Esophagus muscularis mucosa (tissue), 4 donors: ENCODE results near the gene C19orf85. TPM values are rescaled to one million over a fixed set of nuclear protein-coding genes. Genes with fewer than 3 reads are reported as not detected.

Experiments used
- DNase-seq: peaks from one replicate; pipeline ENCODE4 v3.0.0-alpha.2; 2017; ENCODE audit errors: extremely low spot score
- H3K27ac ChIP-seq, 4 donors: fragments of 200-600 bp; sonication (generic); replicated peaks in 1 of 4; 1 replicate in 3 of 4; 2 replicates in 1 of 4; pipeline ENCODE4 v1.5.1; 2016 to 2019; ENCODE audit warnings: mild to moderate bottlenecking in 1 of 4
- H3K27me3 ChIP-seq, 4 donors: fragments of 200-600 bp; sonication (generic); one replicate each; pipeline versions ENCODE4 v1.5.1 to v1.6.0; 2016 to 2019
- H3K36me3 ChIP-seq, 4 donors: fragments of 200-600 bp; sonication (generic); one replicate each; pipeline ENCODE4 v1.5.1; 2016 to 2019
- H3K4me1 ChIP-seq, 4 donors: fragments of 200-600 bp; sonication (generic); one replicate each; pipeline ENCODE4 v1.5.1; 2016 to 2019
- H3K4me3 ChIP-seq, 4 donors: fragments of 200-600 bp; sonication (generic); 1 replicate in 2 of 4; 2 replicates in 2 of 4; pipeline ENCODE4 v1.5.1; 2016 to 2019; ENCODE audit warnings: mild to moderate bottlenecking in 4 of 4, moderate library complexity in 1 of 4
- H3K9me3 ChIP-seq, 4 donors: fragments of 200-600 bp; sonication (generic); 1 replicate in 3 of 4; 2 replicates in 1 of 4; pipeline ENCODE4 v1.5.1; 2016 to 2019
- CTCF ChIP-seq, 3 experiments: fragments of 200-600 bp in 2 of 3; fragments of 450-650 bp in 1 of 3; sonication (generic) in 2 of 3; IDR thresholded peaks; one replicate each; pipeline ENCODE4 v1.5.1; 2017 to 2019; ENCODE audit warnings: antibody characterized with exemption in 3 of 3, mild to moderate bottlenecking in 2 of 3, moderate library complexity in 1 of 3
- EP300 ChIP-seq: sonication (generic); formaldehyde crosslinking; IDR thresholded peaks from one replicate; pipeline ENCODE4 v1.6.1; 2017; ENCODE audit warnings: antibody characterized with exemption
- POLR2A ChIP-seq: fragments of 450-650 bp; IDR thresholded peaks from one replicate; pipeline ENCODE4 v1.6.1; 2017; ENCODE audit warnings: antibody characterized with exemption, moderate library complexity, mild to moderate bottlenecking, low read depth
- POLR2AphosphoS5 ChIP-seq, 2 donors: sonication (generic); formaldehyde crosslinking; IDR thresholded peaks; one replicate each; pipeline ENCODE4 v1.6.1; 2017; ENCODE audit warnings: antibody characterized with exemption in 2 of 2
- WGBS: methylation state at CpG from one replicate; pipeline ENCODE4 v1.1.5; 2018; 5-methylcytosine and 5-hydroxymethylcytosine counted together
- intact Hi-C: fragments of 100-400 bp; cut with DNase I; formaldehyde crosslinking; loops from one replicate; pipeline ENCODE4 v1.15.1; 2023
- total RNA-seq, 4 donors: library from RNA; depleted of rRNA; stranded (reverse); fragments of >200 nt; gene quantifications; one replicate each; pipeline versions ENCODE4 v1.1.0 to v1.2.1, GENCODE V29; 2016

Gene C19orf85
- total RNA-seq, 4 donors from 2014 or later, result not detected

- peak overlapping the region; percentile 58 to 73 (median 66) for H3K4me3 ChIP-seq
Observed at GRCh38 chr19:55483706-55484592, 19.4 kb upstream of the C19orf85 start.

DNA sequence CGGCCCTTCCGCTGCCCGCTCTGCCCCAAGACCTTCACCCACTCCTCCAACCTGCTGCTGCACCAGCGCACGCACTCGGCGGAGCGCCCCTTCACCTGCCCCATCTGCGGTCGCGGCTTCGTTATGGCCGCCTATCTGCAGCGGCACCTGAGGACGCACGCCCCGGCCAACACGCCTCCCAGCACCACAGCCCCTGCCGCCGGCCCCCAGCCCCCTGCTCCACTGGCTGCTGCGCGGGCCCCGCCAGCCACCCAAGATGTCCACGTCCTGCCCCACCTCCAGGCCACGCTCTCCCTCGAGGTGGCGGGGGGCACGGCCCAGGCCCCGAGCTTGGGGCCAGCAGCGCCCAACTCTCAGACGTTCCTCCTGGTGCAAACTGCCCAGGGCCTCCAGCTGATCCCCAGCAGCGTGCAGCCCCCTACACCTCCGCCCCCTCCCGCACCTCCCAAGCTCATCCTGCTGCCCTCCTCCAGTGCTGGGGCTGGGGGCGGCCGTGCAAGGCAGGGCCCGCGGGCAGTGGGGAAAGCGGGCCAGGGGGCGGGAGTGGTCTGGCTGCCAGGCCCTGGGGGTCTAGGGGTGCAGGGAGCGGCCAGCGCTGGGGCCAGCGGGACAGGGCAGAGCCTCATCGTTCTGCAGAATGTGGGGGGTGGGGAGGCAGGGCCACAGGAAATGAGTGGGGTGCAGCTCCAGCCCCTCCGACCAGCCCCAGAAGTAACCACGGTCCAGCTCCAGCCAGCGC lies 18.6 kb upstream of the C19orf85 start:
- Histone ChIP-seq H3K36me3 (peaks cover 18 to 33% (median 27%) of the 10 kb centered on the region in 4 donors), H3K4me1 (peaks cover 52 to 63% (median 55%) of the 10 kb centered on the region in 4 donors), H3K4me3 (no peak overlapping the region), H3K9me3 (no peaks in the 10 kb centered on the region), H3K27ac (no peak overlapping the region), H3K27me3 (no peaks in the 10 kb centered on the region)
- no peak for DNase-seq
- TF ChIP-seq EP300, result no peak
- TF ChIP-seq POLR2A, result no peak
- no peak for TF ChIP-seq POLR2AphosphoS5 (IDR thresholded peaks at IDR 0.05)
- WGBS, result 95% methylated on average over 36 of the region's 47 CpGs
- intact Hi-C loops, result no loop called here

More at GRCh38 chr19:55483706-55484592, 19.4 kb upstream of the C19orf85 start:
- Histone ChIP-seq H3K4me1 (peaks cover 54 to 63% (median 56%) of the 10 kb centered on the region in 4 donors), H3K27ac (peak overlapping the region; percentile 93 to 98 (median 96)), H3K27me3 (no peaks in the 10 kb centered on the region), H3K9me3 (no peaks in the 10 kb centered on the region), H3K36me3 (peaks cover 18 to 33% (median 27%) of the 10 kb centered on the region in 4 donors)
- DNase-seq, result no peak
- no peak for TF ChIP-seq POLR2AphosphoS5 (IDR thresholded peaks at IDR 0.05)
- no peak for TF ChIP-seq CTCF (IDR thresholded peaks at IDR 0.05)
- TF ChIP-seq POLR2A, result no peak
- no peak for TF ChIP-seq EP300
- intact Hi-C loops, result no loop called here
- 79% methylated on average over 21 of the region's 46 CpGs for WGBS

- 92% methylated on average over 33 of the region's 83 CpGs for WGBS
- no peak overlapping the region for H3K27ac ChIP-seq
- no peak for TF ChIP-seq EP300
- TF ChIP-seq POLR2A, result no peak
- no peak for TF ChIP-seq CTCF (IDR thresholded peaks at IDR 0.05)
- no peak for TF ChIP-seq POLR2AphosphoS5 (IDR thresholded peaks at IDR 0.05)
- H3K4me3 ChIP-seq, result no peak overlapping the region
- intact Hi-C loops, result no loop called here
- DNase-seq, result no peak
- H3K36me3 ChIP-seq, result peaks cover 18 to 33% (median 27%) of the 10 kb centered on the region in 4 donors
- peaks cover 52 to 63% (median 55%) of the 10 kb centered on the region in 4 donors for H3K4me1 ChIP-seq
- no peaks in the 10 kb centered on the region for H3K9me3 ChIP-seq
- H3K27me3 ChIP-seq, result no peaks in the 10 kb centered on the region
Observed at GRCh38 chr19:55482156-55482961, 17.8 kb upstream of the C19orf85 start.

DNA sequence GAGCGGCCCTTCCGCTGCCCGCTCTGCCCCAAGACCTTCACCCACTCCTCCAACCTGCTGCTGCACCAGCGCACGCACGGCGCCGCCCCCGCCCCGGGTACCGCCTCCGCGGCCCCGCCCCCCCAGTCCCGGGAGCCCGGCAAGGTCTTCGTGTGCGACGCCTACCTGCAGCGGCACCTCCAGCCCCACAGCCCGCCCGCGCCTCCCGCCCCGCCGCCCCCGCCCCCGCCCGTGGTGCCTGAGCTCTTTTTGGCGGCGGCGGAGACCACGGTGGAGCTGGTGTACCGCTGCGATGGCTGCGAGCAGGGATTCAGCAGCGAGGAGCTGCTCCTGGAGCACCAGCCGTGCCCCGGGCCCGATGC lies 17.2 kb upstream of the C19orf85 start:
- intact Hi-C loops, result no loop called here
- no peak overlapping the region for H3K27ac ChIP-seq
- WGBS, result 78% methylated on average over 8 of the region's 40 CpGs
- no peak overlapping the region for H3K4me3 ChIP-seq
- TF ChIP-seq EP300 (no peak), CTCF (IDR thresholded peaks at IDR 0.05) (no peak), POLR2AphosphoS5 (IDR thresholded peaks at IDR 0.05) (no peak), POLR2A (no peak)
- no peak for DNase-seq
- H3K9me3 ChIP-seq, result no peaks in the 10 kb centered on the region
- peaks cover 49 to 59% (median 52%) of the 10 kb centered on the region in 4 donors for H3K4me1 ChIP-seq
- H3K36me3 ChIP-seq, result peaks cover 18 to 33% (median 27%) of the 10 kb centered on the region in 4 donors
- H3K27me3 ChIP-seq, result no peaks in the 10 kb centered on the region
